Airway epithelial cell (primary cell): Measurements from ENCODE around the gene MBD4. TPM values are rescaled to one million over a fixed set of nuclear protein-coding genes. Genes with fewer than 3 reads are reported as not detected.

Experiments
- total RNA-seq: library from RNA; depleted of rRNA; stranded (reverse); fragments of >200 nt; gene quantifications from 2 replicates; pipeline ENCODE4 v1.2.3, GENCODE V29; 2015

The MBD4 gene
- 19.7 and 20.0 TPM in 2 replicates for total RNA-seq

DNA sequence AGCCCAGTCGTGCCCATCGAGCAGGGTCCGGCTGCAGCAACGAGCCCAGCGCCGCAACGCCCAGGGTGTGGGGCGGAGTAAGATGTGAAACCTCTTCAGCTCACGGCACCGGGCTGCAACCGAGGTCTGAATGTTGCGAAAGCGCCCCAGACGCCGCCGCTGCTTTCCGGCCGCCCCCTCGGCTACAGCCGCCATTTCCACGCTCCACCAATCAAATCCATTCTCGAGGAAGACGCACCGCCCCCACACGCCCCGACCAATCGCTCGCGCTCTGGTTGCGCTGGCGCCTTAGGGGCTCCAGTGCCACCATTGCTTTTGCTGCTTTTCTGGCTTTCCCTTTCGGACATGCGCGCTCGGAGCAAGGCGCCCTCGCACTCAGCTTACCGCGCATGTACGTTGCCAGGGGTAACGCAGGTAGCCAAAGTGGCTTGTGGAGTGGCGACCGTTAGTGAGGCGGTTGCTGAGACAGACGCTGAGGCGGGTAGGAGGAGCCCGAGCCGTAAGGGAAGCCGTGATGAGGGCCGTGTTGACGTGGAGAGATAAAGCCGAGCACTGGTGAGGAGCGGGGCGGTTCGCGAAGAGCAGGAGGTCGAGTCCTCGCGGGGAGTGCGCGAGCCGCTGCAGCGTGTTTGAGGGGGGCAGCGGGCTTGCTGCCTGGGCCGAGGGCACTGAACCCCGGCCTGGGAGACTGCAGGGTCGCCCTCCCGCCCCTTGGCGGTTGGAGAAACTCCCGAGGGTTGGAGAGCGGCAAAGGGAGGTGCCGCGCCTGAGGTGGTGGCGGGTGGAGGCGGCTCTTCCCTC is at the start of gene MBD4, which contains the start of gene IFT122:
Gene MBD4, minus strand, starts transcription at position 132 of the 801 bp plus-strand sequence. Its CDS starts 115 bp downstream, at position 17.
Gene IFT122, plus strand, starts transcription at position 408 of the 801 bp plus-strand sequence. Its CDS starts 107 bp downstream, at position 515.

DNA sequence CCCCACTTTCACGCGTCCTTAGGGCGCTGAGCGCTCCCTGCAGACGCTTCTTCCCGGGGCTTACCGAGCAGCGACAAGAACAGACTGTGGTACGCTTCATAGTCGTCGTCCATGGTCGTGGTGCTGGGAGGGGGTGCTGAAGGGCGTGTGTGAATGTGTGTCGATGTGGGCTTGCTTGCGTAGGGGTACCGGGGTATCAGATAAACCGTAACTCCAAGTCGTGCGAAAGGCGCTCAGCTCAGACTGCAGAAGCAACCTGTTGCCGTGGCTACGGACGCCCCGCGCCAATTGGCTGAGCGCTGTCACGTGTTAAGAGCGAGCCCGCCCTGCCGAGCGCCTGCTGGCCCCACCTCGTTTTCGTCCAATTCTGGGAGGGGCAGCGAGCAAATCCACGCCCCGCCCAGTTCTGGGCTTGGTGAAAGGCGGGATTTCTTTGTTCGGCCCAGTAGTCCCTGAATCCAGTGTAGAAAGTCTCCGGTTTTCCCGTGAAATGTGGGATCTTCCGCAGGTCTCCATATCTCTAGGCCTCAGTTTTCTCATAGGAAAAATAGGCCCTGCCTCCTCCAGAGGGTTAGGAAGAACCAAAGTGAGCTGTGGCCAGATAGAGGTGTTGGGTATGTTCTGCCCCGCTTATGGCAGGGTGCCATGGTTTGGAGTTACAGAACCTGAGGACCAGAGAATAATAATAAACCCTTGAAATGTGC is 11.2 kb downstream of the MBD4 start, which contains the start of gene EFCAB12:
Gene EFCAB12, minus strand, starts transcription at position 261 of the 704 bp plus-strand sequence. Its CDS starts 148 bp downstream, at position 113.

Other genes with a start within 250 kb of the MBD4 start
- 117 and 128 TPM in 2 replicates for gene COPG1, start 190.3 kb downstream of the MBD4 start, total RNA-seq
- 46.8 and 48.3 TPM in 2 replicates for gene HMCES, start 161.1 kb downstream of the MBD4 start, total RNA-seq
- 0.07 TPM in 1 of 2 replicates, not detected in the other for gene EFCAB12, start 11.3 kb downstream of the MBD4 start, total RNA-seq
- gene IFT122, start 276 bp upstream of the MBD4 start, total RNA-seq: 5.9 and 9.5 TPM in 2 replicates
- gene RHO, start 88.7 kb upstream of the MBD4 start, total RNA-seq: not detected in 2 replicates
- not detected in 2 replicates for gene H1-8, start 103.2 kb upstream of the MBD4 start, total RNA-seq
- gene PLXND1, start 166.7 kb upstream of the MBD4 start, total RNA-seq: 2.3 and 3.3 TPM in 2 replicates